Muscle of arm (tissue), 12 donors: ENCODE results near the gene APOL5. TPM values are rescaled to one million over a fixed set of nuclear protein-coding genes. Genes with fewer than 3 reads are reported as not detected.

Experiments
- polyA plus RNA-seq, 12 donors: library from polyadenylated mRNA; unstranded; fragments of 120-200 nt; gene quantifications; one replicate each; pipeline ENCODE4 v1.2.1, GENCODE V29; 2013; ENCODE audit not compliant: insufficient read length in 12 of 12

Gene APOL5
- polyA plus RNA-seq, 12 donors, result 0.80 to 2.2 (median 1.6) TPM; not detected in 2

Other genes starting within 250 kb of the APOL5 start
- 10 to 100 TPM in 8 of 12 donors, 1 to 10 TPM in 3, not detected in 1; 8.4 to 26.4 (median 13.1) TPM for gene RASD2, start 177.0 kb upstream of the APOL5 start, polyA plus RNA-seq
- 100 to 1,000 TPM in 10 of 12 donors, 10 to 100 TPM in 1, not detected in 1; 98.7 to 374 (median 315) TPM for gene MB, start 100.5 kb upstream of the APOL5 start, polyA plus RNA-seq
- 1 to 10 TPM in 11 of 12 donors, not detected in 1; 1.1 to 5.2 (median 2.1) TPM for gene APOL6, start 69.4 kb upstream of the APOL5 start, polyA plus RNA-seq